ENCODE measurements around the gene FBXO4. TPM values are rescaled to one million over a fixed set of nuclear protein-coding genes. Genes with fewer than 3 reads are reported as not detected.

FBXO4 gene
- total RNA-seq, 1 donor from 2014 or later: 8.5 TPM

DNA sequence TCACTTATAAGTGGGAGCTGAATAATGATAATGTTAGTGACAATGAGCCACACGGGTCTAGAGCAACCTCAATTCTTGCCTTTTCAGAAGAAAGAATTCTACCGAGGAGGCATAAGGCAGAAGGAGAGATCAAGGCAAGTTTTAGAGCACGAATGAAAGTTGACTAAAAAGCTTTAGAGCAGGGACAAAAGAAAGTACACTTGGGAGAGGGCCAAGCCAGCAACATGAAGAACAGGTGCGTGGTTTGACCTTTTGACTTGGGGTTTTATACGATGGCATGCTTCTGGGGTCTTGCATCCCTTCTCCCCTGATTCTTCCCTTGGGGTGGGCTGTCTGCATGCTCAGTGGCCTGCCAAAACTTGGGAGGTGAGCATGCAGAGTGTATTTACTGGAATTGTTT, 42.3 kb upstream of the FBXO4 start:
- Histone ChIP-seq H3K36me3 (no peaks in the 10 kb centered on the region), H3K4me1 (no peaks in the 10 kb centered on the region), H3K9me3 (no peaks in the 10 kb centered on the region), H3K27me3 (ENCODE audit: low read depth) (no peaks in the 10 kb centered on the region), H3K27ac (no peak overlapping the region), H3K4me3 (no peak overlapping the region)
- no peak for ATAC-seq
- no peak for DNase-seq
- TF ChIP-seq, protein P1, sequence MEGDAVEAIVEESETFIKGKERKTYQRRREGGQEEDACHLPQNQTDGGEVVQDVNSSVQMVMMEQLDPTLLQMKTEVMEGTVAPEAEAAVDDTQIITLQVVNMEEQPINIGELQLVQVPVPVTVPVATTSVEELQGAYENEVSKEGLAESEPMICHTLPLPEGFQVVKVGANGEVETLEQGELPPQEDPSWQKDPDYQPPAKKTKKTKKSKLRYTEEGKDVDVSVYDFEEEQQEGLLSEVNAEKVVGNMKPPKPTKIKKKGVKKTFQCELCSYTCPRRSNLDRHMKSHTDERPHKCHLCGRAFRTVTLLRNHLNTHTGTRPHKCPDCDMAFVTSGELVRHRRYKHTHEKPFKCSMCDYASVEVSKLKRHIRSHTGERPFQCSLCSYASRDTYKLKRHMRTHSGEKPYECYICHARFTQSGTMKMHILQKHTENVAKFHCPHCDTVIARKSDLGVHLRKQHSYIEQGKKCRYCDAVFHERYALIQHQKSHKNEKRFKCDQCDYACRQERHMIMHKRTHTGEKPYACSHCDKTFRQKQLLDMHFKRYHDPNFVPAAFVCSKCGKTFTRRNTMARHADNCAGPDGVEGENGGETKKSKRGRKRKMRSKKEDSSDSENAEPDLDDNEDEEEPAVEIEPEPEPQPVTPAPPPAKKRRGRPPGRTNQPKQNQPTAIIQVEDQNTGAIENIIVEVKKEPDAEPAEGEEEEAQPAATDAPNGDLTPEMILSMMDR (IDR thresholded peaks at IDR 0.05): no peak
- intact Hi-C loops (cut with DNase I): no loop called here

DNA sequence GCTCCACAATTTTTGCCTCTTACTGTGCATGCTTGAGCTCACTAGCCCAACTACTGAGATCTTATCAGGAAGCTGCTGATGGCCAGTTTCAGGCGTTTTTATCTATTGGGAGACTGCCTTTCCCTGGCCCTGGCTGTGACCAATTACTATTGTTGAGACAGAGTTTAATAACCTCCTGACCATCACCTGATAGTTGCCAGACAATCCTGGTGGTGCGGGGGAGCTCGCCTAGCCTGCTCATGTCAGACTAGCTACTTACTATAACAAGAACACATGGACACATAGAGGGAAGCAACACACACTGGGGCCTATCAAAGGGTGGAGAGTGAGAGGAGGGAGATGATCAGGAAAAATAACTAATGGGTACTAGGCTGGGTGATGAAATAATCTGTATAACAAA, 41.8 kb upstream of the FBXO4 start:
- no peak for ATAC-seq

DNA sequence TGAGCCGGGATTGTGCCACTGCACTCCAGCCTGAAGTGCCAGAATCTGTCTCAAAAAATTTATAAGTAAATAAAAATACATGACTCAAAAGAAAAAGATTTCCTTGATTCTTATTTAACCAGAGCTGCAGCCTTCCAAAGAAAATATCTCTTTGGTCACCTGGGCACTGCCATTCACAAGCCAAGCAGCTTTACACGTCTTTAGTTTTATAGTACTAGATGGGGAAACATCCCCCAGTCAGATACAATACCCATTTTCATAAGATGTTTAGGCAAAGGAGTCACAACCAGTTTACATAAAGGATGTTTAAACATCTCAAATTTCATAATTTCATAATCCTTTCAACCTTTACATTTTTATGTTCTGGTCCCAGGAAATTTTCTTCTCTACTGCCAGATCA, 41.1 kb upstream of the FBXO4 start:
- TF ChIP-seq, protein P1 (IDR thresholded peaks at IDR 0.05): no peak
- intact Hi-C loops (cut with DNase I): no loop called here
- Histone ChIP-seq H3K9me3 (no peaks in the 10 kb centered on the region), H3K4me3 (no peak overlapping the region), H3K27me3 (ENCODE audit: low read depth) (no peaks in the 10 kb centered on the region), H3K4me1 (no peaks in the 10 kb centered on the region), H3K36me3 (no peaks in the 10 kb centered on the region), H3K27ac (no peak overlapping the region)
- ATAC-seq (no peak), DNase-seq (no peak)

More for the DNA sequence above, 41.8 kb upstream of the FBXO4 start:
- no peaks in the 10 kb centered on the region for H3K27me3 ChIP-seq (ENCODE audit: low read depth)
- no peaks in the 10 kb centered on the region for H3K9me3 ChIP-seq
- no peaks in the 10 kb centered on the region for H3K4me1 ChIP-seq
- H3K27ac ChIP-seq: no peak overlapping the region
- TF ChIP-seq, protein P1 (IDR thresholded peaks at IDR 0.05): no peak
- no peak for DNase-seq
- H3K4me3 ChIP-seq: no peak overlapping the region
- intact Hi-C loops (cut with DNase I): no loop called here
- H3K36me3 ChIP-seq: no peaks in the 10 kb centered on the region

DNA sequence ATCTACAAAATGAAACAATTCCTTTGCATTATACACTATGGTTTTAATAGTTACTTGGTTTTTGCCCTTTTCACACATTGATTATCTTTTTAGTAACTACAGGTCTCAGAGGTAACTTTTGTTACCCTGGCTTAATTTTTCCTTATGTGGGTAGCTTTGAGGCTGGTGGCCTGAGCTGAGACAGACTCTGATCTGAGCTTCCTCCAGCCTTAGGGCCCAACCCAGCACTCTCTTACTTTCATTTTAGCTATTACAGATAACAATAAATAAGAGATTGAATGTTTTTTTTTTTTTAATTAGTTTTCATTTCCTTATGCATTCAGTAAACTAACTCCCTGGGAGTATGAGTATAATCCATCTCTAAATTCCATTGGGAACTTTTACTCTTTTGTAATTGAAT, 39.8 kb upstream of the FBXO4 start:
- ATAC-seq: no peak
- no peaks in the 10 kb centered on the region for H3K9me3 ChIP-seq
- TF ChIP-seq, protein P1 (IDR thresholded peaks at IDR 0.05): no peak
- no peak overlapping the region for H3K27ac ChIP-seq
- H3K4me3 ChIP-seq: no peak overlapping the region
- intact Hi-C loops (cut with DNase I): no loop called here
- no peaks in the 10 kb centered on the region for H3K4me1 ChIP-seq
- H3K36me3 ChIP-seq: no peaks in the 10 kb centered on the region
- DNase-seq: no peak
- H3K27me3 ChIP-seq (ENCODE audit: low read depth): no peaks in the 10 kb centered on the region

DNA sequence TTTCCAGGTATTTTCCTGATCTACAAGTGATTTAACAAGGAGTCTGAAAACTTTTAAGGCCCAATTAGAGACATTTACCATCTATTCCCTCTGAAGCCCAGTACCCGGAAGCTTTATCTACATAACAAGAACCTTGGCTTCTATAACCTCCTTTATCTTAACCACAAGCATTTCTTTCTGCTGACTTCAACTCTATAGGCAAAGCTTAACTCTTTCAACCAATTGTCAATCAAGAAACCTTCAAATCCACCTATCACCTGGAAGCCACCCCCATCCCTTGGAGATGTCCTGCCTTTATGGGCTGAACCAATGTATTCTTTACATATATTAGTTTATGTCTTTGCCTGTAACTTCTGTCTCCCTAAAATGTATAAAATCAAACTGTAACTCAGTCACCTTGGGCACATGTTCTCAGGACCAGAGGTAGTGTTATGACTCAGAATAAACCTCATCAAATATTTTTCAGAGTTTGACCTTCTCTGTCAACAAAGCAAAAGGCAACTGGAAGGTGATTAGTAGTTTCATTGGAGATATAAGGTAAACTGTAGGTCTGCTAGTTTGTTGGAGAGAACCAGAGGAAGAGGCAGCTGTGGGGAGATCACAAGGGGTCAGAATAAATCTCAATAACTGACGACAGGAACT, 33.9 kb upstream of the FBXO4 start:
- intact Hi-C loops (cut with DNase I): no loop called here
- H3K4me1 ChIP-seq: no peaks in the 10 kb centered on the region
- TF ChIP-seq, protein P1 (IDR thresholded peaks at IDR 0.05): no peak
- DNase-seq: no peak
- H3K9me3 ChIP-seq: no peaks in the 10 kb centered on the region
- no peaks in the 10 kb centered on the region for H3K36me3 ChIP-seq
- no peak overlapping the region for H3K4me3 ChIP-seq
- H3K27me3 ChIP-seq (ENCODE audit: low read depth): no peaks in the 10 kb centered on the region
- H3K27ac ChIP-seq: no peak overlapping the region
- ATAC-seq: no peak

Measured in lower lobe of right lung (tissue), 2 donors.